ENCODE results near the gene GPR15.

GRCh38 chr3:98567666-98568270 lies 36.0 kb downstream of the GPR15 start:
- TF ChIP-seq, protein P1, sequence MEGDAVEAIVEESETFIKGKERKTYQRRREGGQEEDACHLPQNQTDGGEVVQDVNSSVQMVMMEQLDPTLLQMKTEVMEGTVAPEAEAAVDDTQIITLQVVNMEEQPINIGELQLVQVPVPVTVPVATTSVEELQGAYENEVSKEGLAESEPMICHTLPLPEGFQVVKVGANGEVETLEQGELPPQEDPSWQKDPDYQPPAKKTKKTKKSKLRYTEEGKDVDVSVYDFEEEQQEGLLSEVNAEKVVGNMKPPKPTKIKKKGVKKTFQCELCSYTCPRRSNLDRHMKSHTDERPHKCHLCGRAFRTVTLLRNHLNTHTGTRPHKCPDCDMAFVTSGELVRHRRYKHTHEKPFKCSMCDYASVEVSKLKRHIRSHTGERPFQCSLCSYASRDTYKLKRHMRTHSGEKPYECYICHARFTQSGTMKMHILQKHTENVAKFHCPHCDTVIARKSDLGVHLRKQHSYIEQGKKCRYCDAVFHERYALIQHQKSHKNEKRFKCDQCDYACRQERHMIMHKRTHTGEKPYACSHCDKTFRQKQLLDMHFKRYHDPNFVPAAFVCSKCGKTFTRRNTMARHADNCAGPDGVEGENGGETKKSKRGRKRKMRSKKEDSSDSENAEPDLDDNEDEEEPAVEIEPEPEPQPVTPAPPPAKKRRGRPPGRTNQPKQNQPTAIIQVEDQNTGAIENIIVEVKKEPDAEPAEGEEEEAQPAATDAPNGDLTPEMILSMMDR (IDR thresholded peaks at IDR 0.05): no peak
- no peak for TF ChIP-seq ZFX (IDR thresholded peaks at IDR 0.05; ENCODE audit: borderline replicate concordance)

Measured in 22Rv1 (cell line).